ENCODE measurements around the gene LAMA1.

LAMA1 gene

GRCh38 chr18:7037470-7037869 is 80.1 kb downstream of the LAMA1 start:
- Histone ChIP-seq H3K4me1 (ENCODE audit: control insufficient read depth, insufficient read depth, low read length) (no peaks in the 10 kb centered on the region), H3K4me3 (ENCODE audit: low read depth, low read length) (no peak overlapping the region), H3K36me3 (ENCODE audit: control insufficient read depth, insufficient read depth, low read length) (no peaks in the 10 kb centered on the region), H3K27me3 (ENCODE audit: control insufficient read depth, insufficient read depth, low read length) (no peaks in the 10 kb centered on the region), H3K9ac (ENCODE audit: low read depth, low read length) (no peak overlapping the region), H3K9me3 (ENCODE audit: control insufficient read depth, insufficient read depth, low read length) (no peaks in the 10 kb centered on the region)

- Histone ChIP-seq H3K4me3 (ENCODE audit: low read depth, low read length) (no peak overlapping the region), H3K36me3 (ENCODE audit: control insufficient read depth, insufficient read depth, low read length) (no peaks in the 10 kb centered on the region), H3K4me1 (ENCODE audit: control insufficient read depth, insufficient read depth, low read length) (no peaks in the 10 kb centered on the region), H3K9me3 (ENCODE audit: control insufficient read depth, insufficient read depth, low read length) (no peaks in the 10 kb centered on the region), H3K9ac (ENCODE audit: low read depth, low read length) (no peak overlapping the region), H3K27me3 (ENCODE audit: control insufficient read depth, insufficient read depth, low read length) (no peaks in the 10 kb centered on the region)
Observed at GRCh38 chr18:7035807-7036206, 81.8 kb downstream of the LAMA1 start.

- no peak overlapping the region for H3K9ac ChIP-seq (ENCODE audit: low read depth, low read length)
- no peaks in the 10 kb centered on the region for H3K4me1 ChIP-seq (ENCODE audit: control insufficient read depth, insufficient read depth, low read length)
- no peaks in the 10 kb centered on the region for H3K9me3 ChIP-seq (ENCODE audit: control insufficient read depth, insufficient read depth, low read length)
- no peak overlapping the region for H3K4me3 ChIP-seq (ENCODE audit: low read depth, low read length)
- no peaks in the 10 kb centered on the region for H3K27me3 ChIP-seq (ENCODE audit: control insufficient read depth, insufficient read depth, low read length)
- H3K36me3 ChIP-seq (ENCODE audit: control insufficient read depth, insufficient read depth, low read length): no peaks in the 10 kb centered on the region
Observed at GRCh38 chr18:7034924-7035323, 82.7 kb downstream of the LAMA1 start.

GRCh38 chr18:7032537-7032936 is 85.1 kb downstream of the LAMA1 start:
- no peak overlapping the region for H3K9ac ChIP-seq (ENCODE audit: low read depth, low read length)
- H3K4me1 ChIP-seq (ENCODE audit: control insufficient read depth, insufficient read depth, low read length): no peaks in the 10 kb centered on the region
- H3K9me3 ChIP-seq (ENCODE audit: control insufficient read depth, insufficient read depth, low read length): no peaks in the 10 kb centered on the region
- H3K27me3 ChIP-seq (ENCODE audit: control insufficient read depth, insufficient read depth, low read length): no peaks in the 10 kb centered on the region
- H3K4me3 ChIP-seq (ENCODE audit: low read depth, low read length): no peak overlapping the region
- no peaks in the 10 kb centered on the region for H3K36me3 ChIP-seq (ENCODE audit: control insufficient read depth, insufficient read depth, low read length)

DNA sequence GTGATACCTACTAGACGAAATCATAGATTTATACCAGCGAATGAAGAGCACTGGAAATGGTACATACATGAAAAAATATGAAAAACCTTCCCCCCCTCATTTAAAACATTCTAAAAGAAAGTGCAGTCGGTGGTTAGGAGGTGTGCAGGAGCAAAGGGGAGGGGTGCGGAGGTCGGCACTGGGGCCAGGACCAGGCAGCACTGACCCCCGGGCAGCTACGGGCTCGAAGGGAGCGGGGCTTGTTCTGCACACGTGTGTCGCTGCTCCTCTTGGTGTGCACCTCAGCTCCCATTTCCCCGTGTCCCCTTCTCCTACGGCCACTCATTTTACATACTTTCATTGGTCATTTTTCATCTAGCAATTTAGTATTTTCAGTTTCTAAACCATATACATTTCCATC is 89.0 kb downstream of the LAMA1 start:
- Histone ChIP-seq H3K36me3 (ENCODE audit: control insufficient read depth, insufficient read depth, low read length) (peaks cover 3% of the 10 kb centered on the region), H3K9ac (ENCODE audit: low read depth, low read length) (no peak overlapping the region), H3K9me3 (ENCODE audit: control insufficient read depth, insufficient read depth, low read length) (no peaks in the 10 kb centered on the region), H3K4me3 (ENCODE audit: low read depth, low read length) (no peak overlapping the region), H3K4me1 (ENCODE audit: control insufficient read depth, insufficient read depth, low read length) (no peaks in the 10 kb centered on the region), H3K27me3 (ENCODE audit: control insufficient read depth, insufficient read depth, low read length) (no peaks in the 10 kb centered on the region)

GRCh38 chr18:7025194-7025593 is 92.4 kb downstream of the LAMA1 start:
- H3K36me3 ChIP-seq (ENCODE audit: control insufficient read depth, insufficient read depth, low read length): peaks cover 3% of the 10 kb centered on the region
- no peak overlapping the region for H3K4me3 ChIP-seq (ENCODE audit: low read depth, low read length)
- H3K9ac ChIP-seq (ENCODE audit: low read depth, low read length): no peak overlapping the region
- H3K9me3 ChIP-seq (ENCODE audit: control insufficient read depth, insufficient read depth, low read length): no peaks in the 10 kb centered on the region
- no peaks in the 10 kb centered on the region for H3K4me1 ChIP-seq (ENCODE audit: control insufficient read depth, insufficient read depth, low read length)
- no peaks in the 10 kb centered on the region for H3K27me3 ChIP-seq (ENCODE audit: control insufficient read depth, insufficient read depth, low read length)

GRCh38 chr18:7023581-7023980 is 94.0 kb downstream of the LAMA1 start:
- Histone ChIP-seq H3K4me3 (ENCODE audit: low read depth, low read length) (no peak overlapping the region), H3K36me3 (ENCODE audit: control insufficient read depth, insufficient read depth, low read length) (peaks cover 3% of the 10 kb centered on the region)

DNA sequence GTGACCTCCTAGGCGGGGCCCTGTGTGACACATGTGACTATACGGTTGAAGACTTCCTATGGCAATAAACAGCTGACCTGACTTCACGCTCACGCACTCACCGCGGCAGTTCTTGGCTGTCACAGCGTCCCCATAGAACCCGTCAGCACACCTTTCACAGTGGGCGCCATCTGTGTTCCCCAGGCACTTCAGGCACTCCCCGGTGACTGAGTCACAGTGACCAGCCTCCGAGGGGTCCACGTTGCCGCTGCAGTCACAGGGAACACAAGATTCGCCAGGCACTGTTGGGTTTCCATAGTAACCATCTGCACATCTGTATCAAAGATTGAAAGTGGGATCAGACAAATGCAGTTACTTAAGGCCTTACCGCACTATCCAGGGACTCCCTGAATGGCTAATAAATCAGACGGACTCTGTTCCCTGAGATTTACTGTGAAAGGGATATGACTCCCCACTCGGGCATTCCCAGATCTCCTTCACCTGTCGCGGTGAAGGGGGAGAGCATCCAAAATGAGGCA is 94.5 kb downstream of the LAMA1 start:
- peaks cover 3% of the 10 kb centered on the region for H3K36me3 ChIP-seq (ENCODE audit: control insufficient read depth, insufficient read depth, low read length)
- H3K9me3 ChIP-seq (ENCODE audit: control insufficient read depth, insufficient read depth, low read length): no peaks in the 10 kb centered on the region
- no peak overlapping the region for H3K4me3 ChIP-seq (ENCODE audit: low read depth, low read length)
- no peaks in the 10 kb centered on the region for H3K4me1 ChIP-seq (ENCODE audit: control insufficient read depth, insufficient read depth, low read length)
- no peak overlapping the region for H3K9ac ChIP-seq (ENCODE audit: low read depth, low read length)
- no peaks in the 10 kb centered on the region for H3K27me3 ChIP-seq (ENCODE audit: control insufficient read depth, insufficient read depth, low read length)

More at GRCh38 chr18:7023581-7023980, 94.0 kb downstream of the LAMA1 start:
- H3K27me3 ChIP-seq (ENCODE audit: control insufficient read depth, insufficient read depth, low read length): no peaks in the 10 kb centered on the region
- no peak overlapping the region for H3K9ac ChIP-seq (ENCODE audit: low read depth, low read length)
- no peaks in the 10 kb centered on the region for H3K4me1 ChIP-seq (ENCODE audit: control insufficient read depth, insufficient read depth, low read length)
- no peaks in the 10 kb centered on the region for H3K9me3 ChIP-seq (ENCODE audit: control insufficient read depth, insufficient read depth, low read length)

- H3K36me3 ChIP-seq (ENCODE audit: control insufficient read depth, insufficient read depth, low read length): peaks cover 3% of the 10 kb centered on the region
- H3K9me3 ChIP-seq (ENCODE audit: control insufficient read depth, insufficient read depth, low read length): no peaks in the 10 kb centered on the region
- no peaks in the 10 kb centered on the region for H3K27me3 ChIP-seq (ENCODE audit: control insufficient read depth, insufficient read depth, low read length)
- H3K9ac ChIP-seq (ENCODE audit: low read depth, low read length): no peak overlapping the region
- no peak overlapping the region for H3K4me3 ChIP-seq (ENCODE audit: low read depth, low read length)
- no peaks in the 10 kb centered on the region for H3K4me1 ChIP-seq (ENCODE audit: control insufficient read depth, insufficient read depth, low read length)
Observed at GRCh38 chr18:7021994-7022840, 95.4 kb downstream of the LAMA1 start.

DNA sequence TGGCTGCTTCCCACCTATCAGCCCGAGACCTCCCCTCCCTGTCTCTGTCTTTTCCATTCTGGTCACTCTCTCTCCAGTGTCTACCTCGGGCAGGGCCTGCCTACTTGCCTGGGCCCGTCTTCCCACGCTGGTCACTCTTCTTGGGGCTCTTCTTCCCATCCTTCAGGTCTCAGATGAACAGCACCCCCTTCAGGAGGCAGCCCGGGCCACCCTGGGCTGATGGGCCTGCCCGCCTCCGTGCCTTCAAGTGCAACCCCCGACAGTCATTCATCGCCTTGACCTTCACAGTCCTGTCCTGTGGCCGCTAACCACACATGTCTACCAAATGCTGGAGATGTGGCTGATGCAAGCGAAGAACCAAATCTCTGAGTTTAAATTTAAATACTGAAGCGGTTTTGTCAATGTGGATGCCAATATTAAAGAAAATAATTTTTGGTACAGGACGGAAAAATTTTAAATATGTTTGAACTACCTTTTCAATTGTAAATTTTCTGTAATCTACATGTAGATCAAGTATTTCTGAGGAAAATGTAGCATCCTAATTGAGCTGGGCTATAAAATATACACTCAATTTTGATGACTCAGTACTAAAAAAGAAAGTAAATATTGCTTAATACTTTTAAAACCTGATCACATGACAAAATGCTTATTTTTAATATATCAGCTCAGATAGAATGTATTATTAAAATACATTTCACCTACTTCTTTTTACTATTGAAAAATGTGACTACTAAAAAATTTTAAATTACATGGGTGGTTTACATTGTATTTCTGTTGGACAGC is 96.4 kb downstream of the LAMA1 start:
- no peaks in the 10 kb centered on the region for H3K27me3 ChIP-seq (ENCODE audit: control insufficient read depth, insufficient read depth, low read length)
- H3K36me3 ChIP-seq (ENCODE audit: control insufficient read depth, insufficient read depth, low read length): peaks cover 3% of the 10 kb centered on the region
- no peak overlapping the region for H3K4me3 ChIP-seq (ENCODE audit: low read depth, low read length)

GRCh38 chr18:7017013-7017412 is 100.6 kb downstream of the LAMA1 start:
- Histone ChIP-seq H3K9ac (ENCODE audit: low read depth, low read length) (no peak overlapping the region), H3K4me3 (ENCODE audit: low read depth, low read length) (no peak overlapping the region), H3K4me1 (ENCODE audit: control insufficient read depth, insufficient read depth, low read length) (no peaks in the 10 kb centered on the region), H3K9me3 (ENCODE audit: control insufficient read depth, insufficient read depth, low read length) (no peaks in the 10 kb centered on the region), H3K36me3 (ENCODE audit: control insufficient read depth, insufficient read depth, low read length) (peaks cover 5% of the 10 kb centered on the region), H3K27me3 (ENCODE audit: control insufficient read depth, insufficient read depth, low read length) (no peaks in the 10 kb centered on the region)

More for the DNA sequence above, 96.4 kb downstream of the LAMA1 start:
- Histone ChIP-seq H3K9me3 (ENCODE audit: control insufficient read depth, insufficient read depth, low read length) (no peaks in the 10 kb centered on the region), H3K9ac (ENCODE audit: low read depth, low read length) (no peak overlapping the region), H3K4me1 (ENCODE audit: control insufficient read depth, insufficient read depth, low read length) (no peaks in the 10 kb centered on the region)
